ENCODE data around the gene TMC2.

TMC2 gene

DNA sequence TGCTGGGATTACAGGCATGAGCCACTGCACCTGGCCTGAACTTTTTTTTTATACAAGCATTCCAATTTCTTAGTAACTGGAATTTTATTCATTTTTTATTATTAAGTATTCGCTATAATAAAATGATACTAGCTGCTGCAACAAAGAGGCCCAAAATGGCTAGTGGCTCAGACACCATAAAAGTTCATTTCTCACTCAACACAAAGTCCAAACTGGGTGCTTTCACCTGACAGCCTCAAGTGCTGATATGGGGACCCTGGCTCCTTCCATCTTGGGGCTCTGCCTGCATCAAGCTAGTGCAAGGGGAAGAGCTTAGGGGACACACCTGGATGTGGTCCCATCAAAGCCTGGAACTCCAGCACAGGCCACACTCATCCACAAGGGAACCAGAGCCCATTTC lies 103.9 kb downstream of the TMC2 start:
- CTCF ChIA-PET: interaction anchor here (0.9 kb wide), 1 partner anchor 30 kb away, joined by 3 read pairs; no protein-coding TSS in a partner anchor
- POLR2A ChIA-PET: no interaction called here
- DNase-seq (ENCODE audit: extremely low spot score): no peak
- TF ChIP-seq L3MBTL2 (conservative IDR thresholded peaks at IDR 0.05): no peak
- TF ChIP-seq FOXM1 (IDR thresholded peaks at IDR 0.05; ENCODE audit: borderline replicate concordance): no peak
- no peak for TF ChIP-seq FOXK2 (IDR thresholded peaks at IDR 0.05)

DNA sequence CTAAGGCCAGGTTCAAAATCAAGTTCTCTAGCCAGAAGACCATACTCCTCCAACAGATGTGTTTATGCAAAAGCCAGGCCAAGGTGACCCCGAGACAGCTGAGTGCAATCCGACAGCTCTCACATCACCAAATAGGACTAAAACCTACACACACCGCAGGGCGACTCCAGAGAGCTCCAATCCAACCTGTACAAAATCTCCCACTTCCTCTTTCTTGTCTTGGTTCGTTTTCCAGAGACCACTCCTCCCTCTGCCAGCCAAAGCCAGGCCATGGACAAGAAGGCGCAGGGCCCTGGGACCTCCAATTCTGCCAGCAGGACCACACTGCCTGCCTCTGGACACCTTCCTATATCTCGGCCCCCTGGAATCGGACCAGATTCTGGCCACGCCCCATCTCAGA lies 104.5 kb downstream of the TMC2 start:
- ChIA-PET POLR2A (interaction anchor here (1.2 to 1.8 kb wide), 2 partner anchors 11 to 178 kb away, joined by 3 to 13 read pairs; partner anchors contain the start of gene NOP56), CTCF (no interaction called here)
- no peak for TF ChIP-seq NFRKB (IDR thresholded peaks at IDR 0.05)
- no peak for TF ChIP-seq FOXA1 (IDR thresholded peaks at IDR 0.05)
- TF ChIP-seq FOXM1 (IDR thresholded peaks at IDR 0.05; ENCODE audit: borderline replicate concordance): no peak
- TF ChIP-seq HDGF (IDR thresholded peaks at IDR 0.05; ENCODE audit: borderline replicate concordance): no peak
- TF ChIP-seq FOXK2 (IDR thresholded peaks at IDR 0.05): no peak
- TF ChIP-seq ARNT (IDR thresholded peaks at IDR 0.05): no peak
- TF ChIP-seq ELF4 (IDR thresholded peaks at IDR 0.05): no peak
- TF ChIP-seq SP1 (IDR thresholded peaks at IDR 0.05): no peak
- TF ChIP-seq BHLHE40 (IDR thresholded peaks at IDR 0.05; ENCODE audit: borderline replicate concordance): no peak
- no peak for TF ChIP-seq CTBP1 (IDR thresholded peaks at IDR 0.05; ENCODE audit: borderline replicate concordance)
- TF ChIP-seq ZNF384 (IDR thresholded peaks at IDR 0.05): no peak
- no peak for TF ChIP-seq TARDBP (IDR thresholded peaks at IDR 0.05)
- TF ChIP-seq, protein P1, sequence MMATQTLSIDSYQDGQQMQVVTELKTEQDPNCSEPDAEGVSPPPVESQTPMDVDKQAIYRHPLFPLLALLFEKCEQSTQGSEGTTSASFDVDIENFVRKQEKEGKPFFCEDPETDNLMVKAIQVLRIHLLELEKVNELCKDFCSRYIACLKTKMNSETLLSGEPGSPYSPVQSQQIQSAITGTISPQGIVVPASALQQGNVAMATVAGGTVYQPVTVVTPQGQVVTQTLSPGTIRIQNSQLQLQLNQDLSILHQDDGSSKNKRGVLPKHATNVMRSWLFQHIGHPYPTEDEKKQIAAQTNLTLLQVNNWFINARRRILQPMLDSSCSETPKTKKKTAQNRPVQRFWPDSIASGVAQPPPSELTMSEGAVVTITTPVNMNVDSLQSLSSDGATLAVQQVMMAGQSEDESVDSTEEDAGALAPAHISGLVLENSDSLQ (IDR thresholded peaks at IDR 0.05): no peak
- TF ChIP-seq LEF1 (IDR thresholded peaks at IDR 0.05; ENCODE audit: borderline replicate concordance): no peak
- TF ChIP-seq SUZ12 (IDR thresholded peaks at IDR 0.05): no peak
- no peak for TF ChIP-seq L3MBTL2 (conservative IDR thresholded peaks at IDR 0.05)
- DNase-seq (ENCODE audit: extremely low spot score): no peak

DNA sequence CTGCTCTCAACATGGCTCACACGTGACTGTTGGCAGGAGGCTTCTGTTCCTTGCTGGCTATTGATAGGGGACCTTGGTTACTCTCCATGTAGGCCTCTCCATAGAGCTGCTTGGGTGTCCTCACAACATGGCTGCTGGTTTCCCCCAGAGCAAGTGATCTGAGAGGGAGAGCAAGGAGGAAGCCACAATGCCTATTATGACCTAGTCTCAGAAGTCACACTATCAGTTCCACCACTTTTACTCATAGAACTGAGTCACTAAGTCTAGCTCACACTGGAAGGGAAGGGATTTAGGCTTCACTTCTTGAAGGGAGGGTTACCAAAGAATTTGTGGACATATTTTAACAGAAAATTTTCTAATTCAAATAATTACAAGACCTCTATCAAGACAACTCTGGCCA lies 107.3 kb downstream of the TMC2 start:
- ChIA-PET POLR2A (interaction anchor here (1.9 kb wide), 1 partner anchor 9 kb away, joined by 5 read pairs; no protein-coding TSS in a partner anchor), CTCF (no interaction called here)
- DNase-seq (ENCODE audit: extremely low spot score): no peak
- no peak for TF ChIP-seq ZNF384 (IDR thresholded peaks at IDR 0.05)
- TF ChIP-seq SP1 (IDR thresholded peaks at IDR 0.05): no peak
- TF ChIP-seq, protein P1 (IDR thresholded peaks at IDR 0.05): no peak
- TF ChIP-seq FOXK2 (IDR thresholded peaks at IDR 0.05): no peak
- no peak for TF ChIP-seq HDGF (IDR thresholded peaks at IDR 0.05; ENCODE audit: borderline replicate concordance)
- TF ChIP-seq ELF4 (IDR thresholded peaks at IDR 0.05): no peak
- TF ChIP-seq CTBP1 (IDR thresholded peaks at IDR 0.05; ENCODE audit: borderline replicate concordance): no peak
- no peak for TF ChIP-seq L3MBTL2 (conservative IDR thresholded peaks at IDR 0.05)
- no peak for TF ChIP-seq TARDBP (IDR thresholded peaks at IDR 0.05)

DNA sequence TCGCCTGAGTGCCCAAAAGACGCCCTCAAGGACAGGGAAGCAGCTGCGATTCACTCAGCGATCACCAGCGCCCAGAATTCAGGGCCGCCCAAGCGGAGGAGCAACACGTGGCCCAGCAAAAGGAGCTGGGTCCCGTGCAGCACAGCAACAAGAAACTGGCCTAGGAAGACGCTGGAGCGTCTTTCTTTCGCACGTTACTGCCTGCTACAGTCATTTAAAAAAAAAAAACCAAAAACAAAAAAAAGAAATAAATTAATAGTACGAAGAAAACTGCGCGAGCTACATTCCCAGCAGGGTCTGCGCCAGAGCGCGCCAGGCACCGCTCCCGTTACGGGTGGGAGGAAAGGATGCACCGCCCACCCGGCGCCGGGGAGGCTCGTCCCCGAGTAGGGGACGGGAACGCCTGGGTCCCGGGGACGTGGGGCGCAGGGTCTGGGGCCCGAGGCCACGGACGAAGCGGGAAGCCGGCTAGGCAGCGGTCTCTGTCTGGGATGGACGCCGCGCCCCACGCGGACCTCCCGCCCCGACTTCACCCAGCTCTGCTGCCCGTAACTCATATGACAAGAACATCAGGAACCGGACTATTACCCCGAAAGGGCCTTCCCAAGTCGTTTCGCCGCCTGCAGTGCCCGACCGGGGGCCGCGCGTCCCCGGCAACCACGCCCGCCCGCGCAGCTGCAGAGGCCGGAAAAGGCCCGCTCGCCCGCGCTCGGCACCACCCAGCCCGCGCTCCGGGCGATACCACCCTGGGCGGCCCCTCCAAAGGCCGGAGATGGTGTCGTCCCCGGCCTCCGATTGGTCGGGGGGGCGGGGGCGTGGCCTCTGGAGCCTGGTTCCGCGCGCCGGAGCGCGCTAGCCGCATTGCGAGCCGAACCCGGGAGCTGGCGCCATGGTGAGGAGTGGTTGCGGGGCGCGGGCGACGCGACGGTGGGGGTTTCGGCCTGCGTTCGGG lies 115.7 kb downstream of the TMC2 start, which contains the start of gene NOP56:
Gene NOP56, plus strand, starts transcription at position 861 of the 952 bp plus-strand sequence. Its CDS starts 29 bp downstream, at position 890.
- ChIA-PET CTCF (interaction anchor here (0.5 to 2.7 kb wide), 5 partner anchors 11 to 425 kb away, joined by 3 to 11 read pairs (median 3); partner anchors contain the start of gene ZNF343), POLR2A (interaction anchor here (0.6 to 7.0 kb wide), 29 partner anchors 8 to 390 kb away, joined by 3 to 79 read pairs (median 4); partner anchors contain the start of genes IDH3B, PTPRA and SNRPB)
- DNase-seq (ENCODE audit: extremely low spot score): peak; percentile 93
- TF ChIP-seq FOXA1 (IDR thresholded peaks at IDR 0.05): no peak
- no peak for TF ChIP-seq FOXM1 (IDR thresholded peaks at IDR 0.05; ENCODE audit: borderline replicate concordance)
- no peak for TF ChIP-seq NFRKB (IDR thresholded peaks at IDR 0.05)
- TF ChIP-seq HDGF (IDR thresholded peaks at IDR 0.05; ENCODE audit: borderline replicate concordance): no peak
- TF ChIP-seq L3MBTL2 (conservative IDR thresholded peaks at IDR 0.05): peak; percentile 73
- 0 out of 2 replicates have a peak, but pooled peaks have one; percentile 9 for TF ChIP-seq ELF4 (IDR thresholded peaks at IDR 0.05)
- TF ChIP-seq LEF1 (IDR thresholded peaks at IDR 0.05; ENCODE audit: borderline replicate concordance): peak; percentile 83; the same call in 1 of the 2 replicates

DNA sequence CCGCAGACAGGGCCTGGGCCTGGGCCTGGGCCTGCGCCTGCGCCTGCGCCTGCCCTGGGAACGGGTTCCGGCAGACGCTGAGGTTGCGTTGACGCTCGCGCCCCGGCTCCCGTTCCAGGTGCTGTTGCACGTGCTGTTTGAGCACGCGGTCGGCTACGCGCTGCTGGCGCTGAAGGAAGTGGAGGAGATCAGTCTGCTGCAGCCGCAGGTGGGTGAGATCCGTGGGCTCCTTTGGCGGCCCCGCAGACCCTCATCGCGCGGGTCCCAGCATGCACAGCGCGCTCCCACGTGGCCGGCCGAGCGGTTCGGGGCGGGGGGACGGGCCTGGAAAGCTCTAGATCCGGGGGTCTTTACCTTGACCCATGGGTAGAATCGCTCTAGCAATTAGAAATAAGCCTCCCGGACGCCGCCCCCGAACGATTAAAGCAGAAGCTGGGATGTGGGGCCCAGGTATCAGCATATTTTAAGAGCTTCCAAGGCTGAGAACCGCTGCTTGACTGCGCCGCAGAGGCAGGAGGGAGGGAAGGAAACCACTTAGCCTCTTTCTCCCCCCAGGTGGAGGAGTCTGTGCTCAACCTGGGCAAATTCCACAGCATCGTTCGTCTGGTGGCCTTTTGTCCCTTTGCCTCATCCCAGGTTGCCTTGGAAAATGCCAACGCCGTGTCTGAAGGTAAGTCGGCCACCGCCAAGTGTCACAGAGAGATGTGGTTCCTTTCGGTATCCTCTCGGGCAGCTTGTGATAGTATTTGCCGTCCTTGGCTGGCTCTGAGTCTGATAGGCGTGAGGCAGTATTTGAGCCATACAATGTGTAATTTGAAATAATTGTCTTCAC lies 116.6 kb downstream of the TMC2 start:
- TF ChIP-seq FOXK2 (IDR thresholded peaks at IDR 0.05): no peak
- TF ChIP-seq ELF4 (IDR thresholded peaks at IDR 0.05): peak; percentile 55; the same call in 1 of the 2 replicates
- TF ChIP-seq FOXM1 (IDR thresholded peaks at IDR 0.05; ENCODE audit: borderline replicate concordance): no peak
- peak; percentile 81; the same call in 1 of the 2 replicates for TF ChIP-seq L3MBTL2 (conservative IDR thresholded peaks at IDR 0.05)
- peak; percentile 45 for DNase-seq (ENCODE audit: extremely low spot score)
- ChIA-PET CTCF (interaction anchor here (0.5 to 0.7 kb wide), 2 partner anchors 131 to 424 kb away, joined by 4 read pairs; no protein-coding TSS in a partner anchor), POLR2A (interaction anchor here (0.8 to 7.0 kb wide), 23 partner anchors 8 to 389 kb away, joined by 3 to 79 read pairs (median 5); partner anchors contain the start of genes IDH3B, PTPRA, SNRPB and ZNF343)

Measured in HEK293T (cell line).